Activated CD8-positive, alpha-beta memory T cell treated with anti-CD3 and anti-CD28 coated beads, Interleukin-2, amount 50 U/mL, for 1 hour (primary cell): ENCODE data around the gene PIP5K1C.
A peak's percentile ranks its signal among the peaks of the same experiment; 100 is the strongest.

Experiments
- DNase-seq: peaks from one replicate; pipeline ENCODE4 v3.0.0-alpha.2; 2020; ENCODE audit errors: extremely low read depth

The PIP5K1C gene

DNA sequence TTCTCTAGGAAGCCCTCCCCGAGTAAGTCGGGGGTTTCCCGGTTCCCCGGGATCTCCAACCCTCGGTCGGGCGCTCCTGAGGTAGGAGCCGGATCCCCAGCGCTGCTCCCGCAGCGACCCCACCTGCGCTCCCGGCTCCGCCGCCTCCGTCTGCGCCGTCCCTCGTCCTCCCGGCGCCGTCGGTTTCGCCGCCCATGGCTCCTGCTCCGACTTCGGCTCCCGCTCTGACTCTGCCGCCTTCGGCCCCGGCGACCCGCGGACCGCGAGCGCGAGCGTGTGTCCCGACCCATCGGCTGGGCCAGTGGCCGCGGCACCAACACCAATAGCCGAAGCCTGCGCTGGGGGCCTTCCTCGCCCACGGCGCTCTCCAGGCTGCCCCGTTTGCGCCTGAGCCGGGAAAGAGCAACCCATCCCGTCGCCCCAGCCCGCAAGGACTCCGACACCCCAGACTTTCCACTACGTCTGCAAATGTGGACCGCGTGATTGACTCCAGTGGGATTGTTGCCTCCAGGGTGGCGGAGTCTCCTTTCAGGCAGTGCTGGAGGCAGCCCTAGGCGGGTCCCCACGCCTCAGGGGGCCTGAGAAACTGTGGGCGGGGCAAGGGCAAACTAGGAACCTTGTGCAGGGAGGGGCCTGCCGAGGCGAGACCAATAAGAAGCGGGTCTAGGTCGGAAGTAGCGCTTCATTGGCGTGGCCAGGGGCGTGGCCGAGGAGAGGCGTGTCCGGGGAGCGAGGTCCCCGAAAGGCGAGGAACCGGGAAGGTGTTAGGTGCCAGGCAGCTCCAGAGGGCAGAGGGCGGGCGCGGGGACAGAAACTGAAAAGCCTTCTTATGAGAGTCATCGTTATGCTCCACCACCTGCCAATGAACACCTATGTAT lies 73.6 kb downstream of the PIP5K1C start, which contains the start of gene CACTIN:
CACTIN (minus strand) TSS at position 318 of the 878 bp plus-strand sequence; CDS start at position 290, 28 bp downstream.
- peak; percentile 96 for DNase-seq

DNA sequence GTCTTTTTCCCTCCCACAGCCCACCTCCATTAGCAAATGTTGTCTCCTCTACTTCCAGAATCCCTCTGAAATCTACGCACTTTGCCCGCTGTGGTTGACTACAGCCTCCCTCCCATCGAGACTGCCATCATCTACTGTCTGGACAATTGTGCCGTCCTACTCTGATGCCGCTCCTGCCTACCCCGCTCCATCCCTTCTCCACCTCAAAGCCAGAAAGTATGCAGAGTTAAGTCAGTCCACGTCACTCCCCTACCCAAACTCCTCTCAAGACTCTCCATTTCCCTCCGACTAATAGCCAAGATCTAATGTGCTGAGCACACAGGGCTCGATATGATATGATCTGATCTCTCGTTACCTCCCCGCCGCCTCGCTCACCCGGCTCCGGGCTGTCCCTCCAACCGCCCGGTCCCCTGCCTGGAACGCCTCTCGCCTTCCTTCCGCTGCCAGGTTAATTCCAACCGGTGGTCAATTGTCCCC lies 74.2 kb downstream of the PIP5K1C start:
- DNase-seq, result no peak

DNA sequence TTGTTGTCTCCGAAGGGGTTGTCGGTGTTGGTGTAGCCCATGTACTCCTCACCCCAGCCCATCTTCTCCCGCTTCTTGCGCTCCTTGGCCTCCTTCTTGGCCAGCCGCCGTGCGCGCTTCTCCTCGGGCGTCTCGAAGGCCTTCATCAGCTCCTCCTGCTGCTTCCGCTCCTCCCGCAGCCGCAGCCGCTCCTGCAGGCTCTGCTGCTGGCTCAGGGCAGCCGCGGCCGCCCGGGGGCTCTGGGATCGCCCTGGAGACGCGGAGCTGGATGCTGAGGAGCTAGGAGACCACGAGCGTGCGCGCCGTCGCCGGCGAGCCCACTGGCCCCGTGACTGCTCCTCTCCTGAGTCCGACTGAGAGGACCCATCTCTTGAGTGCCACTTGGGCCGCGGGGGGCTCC lies 76.6 kb downstream of the PIP5K1C start:
- no peak for DNase-seq

DNA sequence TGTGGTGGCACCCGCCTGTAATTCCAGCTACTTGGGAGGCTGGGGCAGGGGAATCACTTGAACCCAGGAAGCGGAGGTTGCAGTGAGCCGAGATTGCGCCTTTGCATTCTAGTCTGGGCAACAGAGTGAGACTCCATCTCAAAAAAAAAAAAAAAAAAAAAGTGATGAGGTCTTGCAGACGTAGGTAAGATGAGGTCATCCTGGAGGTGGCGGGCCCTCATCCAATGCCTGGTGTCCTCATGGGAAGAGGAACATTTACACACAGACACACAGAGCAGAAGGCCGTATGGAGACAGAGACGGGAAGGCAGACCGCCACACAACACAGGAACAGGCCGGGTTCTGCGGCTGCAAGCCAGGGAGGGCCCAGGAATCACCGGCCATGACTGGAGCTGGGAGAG lies 78.0 kb downstream of the PIP5K1C start:
- DNase-seq, result no peak

DNA sequence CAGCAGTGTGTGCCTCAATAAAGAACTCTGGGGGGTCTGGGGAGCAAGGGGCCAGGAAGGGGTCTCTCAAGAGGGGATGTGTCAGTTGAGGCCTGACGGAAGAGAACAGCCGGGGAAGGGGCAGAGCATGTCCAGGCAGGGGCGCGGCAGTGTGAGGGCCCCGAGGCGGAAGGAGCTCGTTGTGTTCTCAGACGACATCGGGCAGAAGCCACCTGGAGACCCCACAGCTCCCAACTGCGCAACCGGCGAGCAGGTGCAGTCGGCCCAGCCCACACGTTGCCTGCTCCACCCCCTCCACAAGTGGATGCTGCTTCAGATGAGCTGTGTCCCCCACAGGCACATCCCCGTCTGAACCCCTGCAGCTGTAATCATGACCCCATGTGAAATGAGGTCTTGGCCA lies 78.6 kb downstream of the PIP5K1C start:
- DNase-seq, result no peak

DNA sequence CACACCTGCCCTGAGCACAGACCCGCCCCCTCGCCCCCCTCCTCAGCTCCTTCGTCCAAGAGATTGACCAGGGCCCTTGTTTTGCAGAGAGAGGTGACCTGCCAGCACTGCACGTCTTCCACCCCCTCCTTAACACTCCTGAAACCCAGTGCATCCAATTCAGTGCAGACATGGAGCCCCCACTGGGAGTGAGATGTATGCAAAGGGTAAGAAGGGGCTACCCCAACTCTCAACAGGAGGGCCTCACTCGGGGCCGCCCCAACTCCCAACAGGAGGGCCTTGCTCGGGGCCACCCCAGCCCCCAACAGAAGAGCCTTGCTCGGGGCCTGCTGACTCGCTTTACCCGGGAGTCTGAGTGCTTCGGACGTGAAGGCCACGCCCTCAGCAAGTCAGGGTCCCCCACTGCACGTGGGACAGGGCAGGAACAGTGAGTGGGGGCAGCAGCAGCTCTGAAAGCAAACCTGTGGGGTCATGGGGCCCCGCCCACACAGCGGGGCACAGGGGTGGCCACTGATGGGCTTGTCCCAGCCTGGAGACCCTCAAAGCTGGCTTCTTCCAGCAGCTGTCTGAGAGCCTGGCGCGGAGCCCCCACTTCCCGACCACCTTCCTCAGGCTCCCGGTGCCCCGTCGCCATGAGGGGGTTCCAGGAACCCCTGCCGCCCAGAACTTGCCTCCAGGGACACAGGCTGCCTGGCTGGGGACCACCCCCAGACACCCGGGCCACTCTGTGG lies 79.3 kb downstream of the PIP5K1C start:
- no peak for DNase-seq

DNA sequence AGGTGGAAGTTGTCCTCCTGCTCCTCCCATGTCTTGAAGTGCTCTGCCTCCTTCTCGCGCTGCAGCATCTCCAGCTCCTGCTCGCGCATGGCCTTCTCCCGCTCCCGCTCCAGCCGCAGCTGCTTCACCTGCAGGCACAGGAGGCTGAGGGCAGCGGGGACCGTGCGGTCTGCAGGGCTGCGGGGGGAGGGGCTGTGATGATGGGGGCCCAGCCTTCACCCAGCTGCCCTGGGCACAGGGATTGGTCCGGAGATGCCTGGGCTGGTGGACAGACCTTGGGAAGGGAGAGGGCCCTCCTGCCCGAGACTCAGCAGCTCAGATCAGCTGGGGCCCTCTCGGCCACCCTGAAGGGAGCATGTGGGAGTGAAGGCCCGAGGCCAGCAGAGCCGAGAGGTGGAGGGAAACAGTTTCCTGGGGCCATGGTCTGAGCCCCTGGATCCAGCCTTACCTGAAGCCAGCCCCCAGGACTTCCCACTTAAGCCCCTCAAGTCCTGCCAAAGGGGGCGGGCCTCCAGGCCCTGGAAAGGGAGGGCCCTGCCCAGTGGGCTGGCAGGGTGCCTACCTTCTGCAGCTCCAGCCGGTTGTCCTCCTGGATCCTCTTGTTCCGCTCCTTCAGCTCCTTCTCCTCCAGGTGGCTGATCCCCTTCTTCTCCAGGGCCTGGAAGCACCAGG lies 80.0 kb downstream of the PIP5K1C start:
- no peak for DNase-seq

DNA sequence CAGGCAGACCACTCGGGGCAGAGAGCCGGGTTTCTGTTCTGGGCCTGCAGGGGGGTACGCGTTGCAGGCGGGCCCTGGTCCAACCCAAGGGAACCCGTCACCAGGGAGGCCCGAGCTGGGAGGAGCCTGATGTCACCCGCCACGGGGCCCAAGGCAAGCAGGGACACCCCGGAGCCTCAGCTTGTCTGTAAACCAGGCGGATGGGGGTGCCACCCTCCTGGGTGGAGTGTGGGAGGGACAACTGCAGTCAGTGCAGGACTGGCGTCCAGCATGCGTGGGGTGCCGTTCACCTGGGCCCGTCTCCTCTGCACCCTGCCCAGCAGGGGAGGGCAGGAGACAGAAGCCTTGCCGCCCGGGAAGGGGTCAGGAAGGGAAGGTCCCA lies 80.6 kb downstream of the PIP5K1C start:
- DNase-seq, result no peak

DNA sequence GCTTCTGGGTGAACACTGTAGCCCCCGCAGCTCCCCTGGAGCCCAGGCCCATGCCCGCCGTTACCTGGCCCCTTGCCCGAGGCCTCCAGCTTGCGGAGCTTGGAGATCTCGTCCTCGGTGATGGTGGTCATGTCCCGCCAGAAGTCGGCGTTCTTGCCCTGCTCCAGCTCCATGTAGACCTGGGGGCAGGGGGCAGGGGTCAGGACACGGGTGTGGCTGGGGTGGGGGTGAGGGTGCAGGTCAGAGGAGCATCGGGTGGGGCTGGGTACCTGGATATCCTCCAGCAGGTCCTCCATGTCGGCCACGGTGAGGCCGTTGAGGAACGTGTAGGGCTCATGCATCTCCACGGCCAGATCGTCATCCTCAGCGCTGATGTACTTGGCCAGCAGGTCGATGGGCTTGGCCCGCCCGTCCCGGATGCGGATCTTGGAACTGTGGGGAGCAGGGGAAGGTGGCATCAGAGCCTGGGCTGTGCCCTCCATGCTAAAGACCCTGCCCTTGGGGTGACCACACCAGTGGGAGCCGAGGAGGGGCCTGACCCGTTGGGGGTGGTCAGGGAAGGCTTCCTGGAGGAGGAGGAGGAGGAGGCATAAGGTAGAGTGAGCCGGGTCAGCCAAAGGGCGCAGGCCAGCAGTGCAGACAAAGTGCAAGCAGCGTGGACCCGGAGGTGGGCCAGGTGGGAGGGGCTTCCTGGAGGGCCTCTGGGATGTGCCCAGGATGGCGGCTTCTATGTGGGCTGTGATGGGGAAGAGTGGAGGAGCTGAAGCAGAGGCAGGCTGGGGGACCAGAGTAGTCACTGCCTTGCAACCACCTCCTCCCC lies 81.2 kb downstream of the PIP5K1C start:
- no peak for DNase-seq

DNA sequence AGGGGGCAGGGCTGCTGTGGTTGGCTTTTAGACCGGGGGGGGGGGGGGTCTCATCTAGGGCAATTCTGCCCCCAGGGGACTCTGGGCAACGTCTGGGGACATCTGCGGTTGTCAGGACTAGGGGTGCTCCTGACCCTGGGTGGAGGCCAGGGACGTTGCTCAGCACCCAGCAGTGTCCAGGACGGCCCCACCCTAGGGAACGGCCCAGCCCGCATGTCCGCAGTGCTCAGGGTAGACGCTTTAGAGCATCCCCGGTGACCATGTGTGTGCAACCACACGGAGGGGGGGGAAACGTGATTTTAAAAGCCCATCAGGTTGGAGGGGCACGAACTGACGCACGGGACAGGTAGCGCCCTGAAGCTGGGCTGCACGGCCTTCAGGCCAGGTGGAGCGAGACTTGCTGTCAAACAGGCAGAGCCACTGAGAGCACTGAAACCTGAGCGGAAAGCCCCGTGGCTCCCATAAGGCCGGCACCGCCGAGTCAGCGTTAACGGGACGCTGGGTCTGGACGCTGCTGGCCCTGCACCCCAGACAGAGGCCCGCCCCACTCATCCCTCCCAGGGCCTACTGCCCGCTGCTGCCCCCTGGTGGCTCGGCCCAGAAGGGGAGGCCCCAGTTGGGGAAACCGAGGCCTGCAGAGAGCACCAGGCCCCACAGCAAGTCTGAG lies 82.0 kb downstream of the PIP5K1C start:
- no peak for DNase-seq

DNA sequence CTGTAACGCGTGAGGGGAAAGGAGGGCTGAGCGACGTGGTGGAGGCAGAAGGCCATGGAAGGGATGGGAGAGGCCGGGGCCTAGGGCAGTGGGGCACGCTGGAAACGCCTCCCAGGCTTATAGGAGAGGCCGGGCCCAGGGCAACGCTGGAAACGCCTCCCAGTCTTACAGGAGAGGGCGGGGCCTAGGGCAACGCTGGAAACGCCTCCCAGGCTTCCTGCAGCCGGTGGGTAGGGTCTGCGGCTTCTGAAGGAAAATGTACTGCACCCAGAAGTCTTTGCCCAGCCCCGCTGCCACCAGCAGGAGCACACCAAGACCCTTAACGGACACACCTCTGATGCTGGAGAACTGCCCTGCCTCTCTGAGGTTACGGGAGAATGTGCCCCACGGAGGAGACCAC lies 82.8 kb downstream of the PIP5K1C start:
- DNase-seq, result no peak

DNA sequence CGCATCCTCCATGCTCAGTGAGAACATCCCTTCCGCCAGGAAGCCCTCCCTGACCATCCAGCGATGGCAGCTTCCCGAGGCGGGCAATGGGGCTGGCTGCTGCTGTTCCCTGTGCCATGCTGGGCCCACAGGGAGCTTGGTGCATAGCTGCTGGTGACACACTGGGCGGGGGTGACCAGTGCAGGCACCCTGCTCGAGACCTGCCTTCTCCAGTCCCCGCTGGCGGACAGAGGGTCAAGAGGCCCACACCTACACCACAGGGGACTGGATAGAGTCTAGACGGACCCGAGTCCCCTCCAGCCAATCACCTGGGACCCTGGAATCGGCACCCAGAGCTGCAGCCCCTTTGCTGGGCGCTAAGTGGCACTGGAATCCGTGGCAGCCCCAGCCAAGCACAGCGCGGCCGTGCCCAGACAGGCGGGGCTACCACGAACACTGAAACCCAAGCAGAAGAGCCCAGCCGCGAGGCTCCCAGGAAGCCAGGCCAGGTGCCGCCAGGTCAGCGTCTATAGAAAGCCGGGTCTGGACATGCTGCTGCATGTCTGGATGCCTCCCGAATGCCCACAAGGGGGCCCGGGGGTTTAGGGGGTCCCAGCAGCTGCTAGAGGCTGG lies 84.6 kb downstream of the PIP5K1C start:
- DNase-seq, result no peak

DNA sequence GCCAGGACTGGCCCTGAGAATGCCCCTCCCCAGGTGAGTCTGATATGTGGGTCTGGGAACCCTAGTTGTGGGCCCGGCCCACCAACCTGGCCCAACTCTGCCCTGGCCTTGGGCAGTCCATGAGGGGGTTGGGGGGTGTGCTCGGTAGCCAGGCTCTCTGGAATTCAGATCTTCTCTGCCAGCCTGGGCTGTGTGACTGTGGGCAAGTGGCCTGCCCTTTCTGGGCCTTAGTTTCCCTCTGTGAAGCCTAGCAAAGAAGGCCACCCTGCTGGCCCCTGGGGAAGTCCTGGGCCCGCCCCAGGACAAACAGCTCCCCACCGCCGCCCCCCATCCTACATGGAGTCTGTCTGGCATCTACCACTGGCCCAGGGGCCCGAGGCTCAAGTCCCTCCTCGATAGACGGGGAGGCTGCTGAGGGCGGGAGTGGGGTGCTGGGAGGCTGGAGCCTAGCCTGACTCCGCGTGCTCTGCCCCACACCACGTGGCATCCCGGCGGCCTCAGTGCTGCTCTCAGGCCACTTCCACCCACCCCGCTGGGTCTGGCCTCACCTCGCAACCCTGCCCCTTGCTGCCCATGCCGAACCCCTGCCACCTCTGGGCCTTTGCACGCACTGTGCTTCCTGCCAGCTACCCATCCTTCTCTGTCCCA lies 85.3 kb downstream of the PIP5K1C start:
- DNase-seq, result no peak

DNA sequence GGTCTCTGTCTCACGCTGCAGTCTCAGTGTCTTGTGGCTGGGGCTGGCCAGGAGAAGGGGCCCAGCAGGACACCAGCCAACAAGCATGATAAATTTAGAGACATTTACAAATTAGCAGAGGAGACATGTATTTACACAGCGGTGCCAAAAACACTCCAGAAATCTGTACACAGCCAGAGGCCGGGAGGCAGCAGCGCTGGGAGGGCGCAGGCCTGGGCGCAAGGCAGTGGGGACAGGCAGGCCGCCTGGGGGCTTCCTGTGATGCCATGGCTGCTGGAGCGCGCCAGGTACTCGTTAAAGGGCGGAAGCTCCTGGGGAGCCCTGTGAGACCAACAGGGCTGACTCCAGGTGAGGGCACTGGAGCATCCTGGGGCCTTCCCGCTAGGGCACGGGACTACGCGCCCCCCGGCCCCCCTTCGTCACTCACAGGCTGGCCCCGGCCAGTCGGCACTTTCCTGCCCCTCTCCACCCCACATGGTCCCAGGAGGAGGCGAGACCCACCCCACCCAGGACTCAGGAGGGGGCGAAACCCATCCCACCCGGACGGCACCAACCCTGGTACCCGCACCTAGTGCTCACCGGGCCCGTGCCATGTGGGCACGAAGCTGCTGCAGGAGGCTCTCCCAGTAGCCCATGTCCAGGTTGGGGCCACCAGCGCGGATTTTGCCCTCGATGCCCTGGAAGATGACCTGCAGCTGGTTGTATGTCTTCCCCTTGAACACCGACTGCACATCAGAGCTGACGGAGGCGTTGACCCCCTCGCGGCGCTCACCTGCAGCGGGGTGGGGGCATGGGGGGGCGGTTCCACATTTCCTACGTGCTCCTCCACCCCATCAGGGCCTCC lies 86.2 kb downstream of the PIP5K1C start:
- DNase-seq, result no peak

DNA sequence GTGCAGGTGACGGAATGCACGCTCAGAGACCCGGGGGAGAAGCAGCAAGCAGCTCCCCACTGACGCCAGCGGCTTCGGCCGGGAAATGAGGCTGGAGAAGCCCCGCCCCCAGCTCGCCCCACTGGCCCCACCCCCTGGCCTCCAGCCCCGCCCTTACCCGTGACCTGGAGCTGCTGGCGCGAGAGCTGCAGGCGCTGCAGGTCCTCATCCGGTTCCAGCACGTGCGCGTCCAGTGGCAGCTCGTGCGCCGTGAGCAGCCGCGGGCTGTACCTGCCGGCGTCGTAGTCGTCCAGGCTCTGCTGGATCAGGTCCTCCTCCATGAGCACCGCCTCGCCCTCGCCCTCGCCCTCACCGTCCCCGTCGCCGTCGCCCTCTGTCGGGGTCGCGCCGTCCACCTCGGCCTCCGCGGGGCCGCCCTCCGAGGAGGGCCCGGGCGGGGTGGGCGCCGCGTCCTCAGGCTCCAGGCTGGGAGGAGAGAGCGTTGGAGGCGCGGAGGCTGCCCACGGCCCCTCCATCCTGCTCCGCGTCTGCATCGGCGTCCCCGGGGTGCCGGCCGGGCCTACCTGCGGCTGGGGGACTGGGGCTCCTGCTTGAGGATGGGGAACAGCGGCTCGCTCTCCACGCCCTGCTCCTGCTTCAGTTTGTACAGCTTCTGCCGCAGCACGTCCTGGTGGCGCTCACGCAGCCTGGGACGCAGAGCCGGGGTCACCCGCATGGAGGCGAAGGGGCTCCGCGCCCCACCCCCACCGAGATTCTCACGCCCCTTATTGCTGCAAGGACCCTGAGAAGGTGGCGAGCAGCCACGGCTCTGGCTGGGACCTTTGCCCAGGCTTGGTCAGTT lies 87.1 kb downstream of the PIP5K1C start:
- no peak for DNase-seq

DNA sequence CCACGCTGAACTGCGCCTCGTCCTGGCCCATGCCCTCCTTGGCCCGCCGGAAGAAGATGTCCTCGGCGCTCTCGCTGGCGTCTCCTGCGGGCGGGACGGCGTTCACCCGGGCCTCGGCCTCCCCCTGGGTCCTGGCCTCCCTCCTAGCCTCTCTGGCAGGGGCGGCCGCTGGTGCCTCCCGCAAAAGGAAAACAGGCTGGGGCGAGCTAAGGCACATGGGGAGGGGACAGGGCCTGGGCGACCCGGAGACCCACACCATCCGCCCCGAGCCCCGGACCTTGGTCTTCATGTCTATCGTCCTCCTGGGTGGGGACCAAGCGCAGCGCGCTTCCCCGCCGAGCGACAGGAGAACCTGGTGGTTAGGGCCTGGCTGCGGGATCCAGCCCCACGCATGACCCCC lies 87.9 kb downstream of the PIP5K1C start:
- no peak for DNase-seq

DNA sequence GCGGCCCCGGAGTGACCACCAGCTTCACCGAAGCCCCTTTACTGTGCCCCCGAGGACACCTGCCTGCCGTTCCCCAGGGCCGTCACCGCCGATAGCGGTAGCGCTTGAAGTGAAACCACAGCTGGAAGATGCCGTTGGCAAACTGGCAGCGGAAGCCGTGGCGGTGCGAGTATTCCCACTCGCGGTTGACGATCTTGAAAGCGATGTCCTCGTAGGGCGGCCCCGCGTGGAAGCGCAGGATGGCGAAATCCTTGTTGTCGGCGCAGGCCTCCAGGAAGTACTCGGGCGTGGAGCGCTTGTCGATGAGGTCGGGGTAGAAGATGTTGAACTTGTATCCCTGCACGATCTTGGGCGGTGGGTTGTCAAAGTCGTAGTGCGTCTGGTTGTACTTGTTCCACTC lies 88.4 kb downstream of the PIP5K1C start:
- DNase-seq, result no peak
